HG03442 (cell line): ENCODE results near the gene AJAP1.

Experiments used
- ATAC-seq: cut with Tn5 transposase; IDR thresholded peaks from one replicate; pipeline ENCODE4 v1.9.1; 2021; ENCODE audit warnings: mild to moderate bottlenecking, moderate library complexity; ENCODE audit not compliant: unreplicated experiment

Gene AJAP1

GRCh38 chr1:4768553-4768952, 114.1 kb downstream of the AJAP1 start:
- ATAC-seq = no peak

GRCh38 chr1:4769516-4770280, 115.3 kb downstream of the AJAP1 start:
- ATAC-seq = no peak

- no peak for ATAC-seq
Measured at GRCh38 chr1:4770713-4771112, 116.3 kb downstream of the AJAP1 start.

GRCh38 chr1:4771267-4771666, 116.9 kb downstream of the AJAP1 start:
- ATAC-seq = no peak

GRCh38 chr1:4771721-4772120, 117.3 kb downstream of the AJAP1 start:
- no peak for ATAC-seq

GRCh38 chr1:4772294-4773010, 118.0 kb downstream of the AJAP1 start:
- ATAC-seq = no peak

- no peak for ATAC-seq
Measured at GRCh38 chr1:4773226-4773625, 118.8 kb downstream of the AJAP1 start.

- no peak for ATAC-seq
Measured at GRCh38 chr1:4775506-4775905, 121.1 kb downstream of the AJAP1 start.

- no peak for ATAC-seq
Measured at GRCh38 chr1:4778056-4778455, 123.6 kb downstream of the AJAP1 start.

- no peak for ATAC-seq
Measured at GRCh38 chr1:4781646-4782045, 127.2 kb downstream of the AJAP1 start.

GRCh38 chr1:4784761-4785160, 130.4 kb downstream of the AJAP1 start:
- ATAC-seq = no peak

GRCh38 chr1:4786055-4786454, 131.6 kb downstream of the AJAP1 start:
- ATAC-seq = no peak

- ATAC-seq = no peak
Measured at GRCh38 chr1:4787551-4787950, 133.1 kb downstream of the AJAP1 start.

- no peak for ATAC-seq
Measured at GRCh38 chr1:4792565-4792964, 138.2 kb downstream of the AJAP1 start.

- no peak for ATAC-seq
Measured at GRCh38 chr1:4794020-4794780, 139.8 kb downstream of the AJAP1 start.

GRCh38 chr1:4796161-4797015, 142.0 kb downstream of the AJAP1 start:
- peak; percentile 80 for ATAC-seq

GRCh38 chr1:4797016-4797410, 142.6 kb downstream of the AJAP1 start:
- no peak for ATAC-seq

GRCh38 chr1:4797429-4797828, 143.0 kb downstream of the AJAP1 start:
- no peak for ATAC-seq

- no peak for ATAC-seq
Measured at GRCh38 chr1:4801192-4801924, 146.9 kb downstream of the AJAP1 start.

GRCh38 chr1:4802024-4802423, 147.6 kb downstream of the AJAP1 start:
- no peak for ATAC-seq
